GM19397 (cell line): ENCODE measurements around the gene APOL1.
"Not testable (repeated sequence)": the region's sequence is repeated elsewhere in the genome, so short reads cannot be mapped to it uniquely, and the experiment has no call there.

ENCODE experiments used
- ATAC-seq: cut with Tn5 transposase; IDR thresholded peaks from one replicate; pipeline ENCODE4 v1.9.1; 2021; ENCODE audit warnings: mild to moderate bottlenecking, moderate library complexity; ENCODE audit not compliant: unreplicated experiment

The APOL1 gene

DNA sequence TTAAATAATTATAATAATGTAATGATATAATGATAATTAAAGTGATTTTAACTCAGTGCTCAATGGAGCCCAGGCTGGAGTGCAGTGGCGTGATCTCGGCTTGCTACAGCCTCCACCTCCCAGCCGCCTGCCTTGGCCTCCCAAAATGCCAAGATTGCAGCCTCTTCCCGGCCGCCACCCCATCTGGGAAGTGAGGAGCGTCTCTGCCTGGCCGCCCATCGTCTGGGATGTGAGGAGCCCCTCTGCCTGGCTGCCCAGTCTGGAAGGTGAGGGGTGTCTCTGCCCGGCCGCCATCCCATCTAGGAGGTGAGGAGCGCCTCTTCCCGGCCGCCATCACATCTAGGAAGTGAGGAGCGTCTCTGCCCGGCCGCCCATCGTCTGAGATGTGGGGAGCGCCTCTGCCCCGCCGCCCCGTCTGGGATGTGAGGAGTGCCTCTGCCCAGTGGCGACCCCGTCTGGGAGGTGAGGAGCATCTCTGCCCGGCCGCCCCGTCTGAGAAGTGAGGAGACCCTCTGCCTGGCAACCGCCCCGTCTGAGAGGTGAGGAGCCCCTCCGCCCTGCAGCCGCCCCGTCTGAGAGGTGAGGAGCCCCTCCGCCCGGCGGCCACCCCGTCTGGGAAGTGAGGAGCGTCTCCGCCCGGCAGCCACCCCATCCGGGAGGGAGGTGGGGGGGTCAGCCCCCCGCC is 37.6 kb downstream of the APOL1 start:
- ATAC-seq = not testable (repeated sequence)

DNA sequence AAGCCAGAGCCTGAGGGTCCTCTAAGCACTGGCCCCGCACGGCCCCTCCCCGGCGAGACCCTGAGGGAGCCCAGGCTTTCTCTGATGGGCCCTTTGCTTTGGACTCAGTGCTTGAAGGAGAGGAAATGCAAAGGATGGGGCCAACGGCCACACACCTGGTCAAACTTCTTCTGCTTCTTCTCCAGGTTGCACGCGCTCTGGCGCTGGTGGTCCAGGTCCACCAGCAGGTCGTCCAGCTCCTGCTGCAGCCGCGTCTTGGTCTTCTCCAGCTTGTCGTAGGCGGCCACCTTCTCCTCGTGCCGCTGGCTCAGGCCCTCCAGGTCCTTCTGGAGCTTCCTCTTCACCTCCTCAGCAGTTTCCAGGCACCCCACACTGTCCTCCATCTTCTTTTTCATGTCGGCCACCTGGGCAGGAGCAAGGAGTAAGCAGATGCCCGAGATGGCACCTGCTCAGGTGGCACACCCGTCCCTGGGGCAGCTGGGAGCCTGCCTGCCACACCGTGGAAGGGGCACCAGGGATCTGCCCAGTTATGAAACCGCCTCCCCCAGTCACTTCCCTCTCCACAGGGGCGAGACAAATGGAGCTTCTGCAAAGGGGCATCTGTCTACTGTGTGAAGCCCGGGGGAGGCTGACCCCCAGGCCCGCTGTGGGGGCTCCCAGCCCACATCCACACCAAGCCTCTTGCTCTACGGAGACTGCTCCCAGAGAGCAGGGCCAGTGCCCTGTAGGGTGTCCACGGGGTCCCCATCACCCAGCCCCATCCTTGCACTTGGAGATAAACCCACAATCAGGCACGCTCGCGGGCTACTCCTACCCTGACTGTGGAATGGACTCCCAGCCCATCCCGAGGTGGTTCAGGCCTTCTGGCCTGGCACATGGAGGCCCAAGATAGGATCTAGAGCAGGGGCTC is 39.2 kb downstream of the APOL1 start:
- no peak for ATAC-seq

DNA sequence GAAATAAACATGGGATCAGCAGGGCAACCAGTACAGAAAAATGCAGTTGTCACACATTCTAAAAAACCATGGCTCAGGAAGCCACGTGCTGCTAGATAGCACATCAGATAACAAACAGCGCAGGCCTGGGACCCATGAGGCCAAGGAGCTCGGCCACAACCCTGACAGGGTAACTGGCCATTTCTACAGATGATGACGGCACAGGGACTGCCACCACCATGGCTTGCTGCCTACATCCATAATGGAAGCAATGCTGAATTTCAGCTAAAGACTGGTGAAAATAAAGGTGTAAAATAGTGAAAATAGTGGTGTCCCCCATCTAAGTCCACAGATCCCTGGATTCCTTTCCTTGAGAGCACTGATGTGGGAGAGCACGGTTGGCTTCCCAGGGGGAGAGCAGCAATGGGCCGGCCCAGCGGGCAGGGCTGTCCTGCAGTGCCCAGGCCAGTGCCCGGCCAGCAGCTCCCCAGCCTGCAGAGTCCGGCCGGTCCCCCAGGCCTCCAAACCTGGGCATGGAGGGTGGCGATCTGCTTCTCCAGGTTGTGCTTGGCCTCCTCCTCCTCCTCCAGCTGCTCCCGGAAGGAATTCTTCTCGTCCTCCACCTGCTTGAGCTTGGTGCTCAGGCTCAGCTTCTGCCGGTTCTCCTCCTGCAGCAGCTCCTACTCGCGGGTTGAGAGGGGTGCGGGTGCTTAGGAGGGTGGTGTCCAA is 40.0 kb downstream of the APOL1 start:
- ATAC-seq = no peak

DNA sequence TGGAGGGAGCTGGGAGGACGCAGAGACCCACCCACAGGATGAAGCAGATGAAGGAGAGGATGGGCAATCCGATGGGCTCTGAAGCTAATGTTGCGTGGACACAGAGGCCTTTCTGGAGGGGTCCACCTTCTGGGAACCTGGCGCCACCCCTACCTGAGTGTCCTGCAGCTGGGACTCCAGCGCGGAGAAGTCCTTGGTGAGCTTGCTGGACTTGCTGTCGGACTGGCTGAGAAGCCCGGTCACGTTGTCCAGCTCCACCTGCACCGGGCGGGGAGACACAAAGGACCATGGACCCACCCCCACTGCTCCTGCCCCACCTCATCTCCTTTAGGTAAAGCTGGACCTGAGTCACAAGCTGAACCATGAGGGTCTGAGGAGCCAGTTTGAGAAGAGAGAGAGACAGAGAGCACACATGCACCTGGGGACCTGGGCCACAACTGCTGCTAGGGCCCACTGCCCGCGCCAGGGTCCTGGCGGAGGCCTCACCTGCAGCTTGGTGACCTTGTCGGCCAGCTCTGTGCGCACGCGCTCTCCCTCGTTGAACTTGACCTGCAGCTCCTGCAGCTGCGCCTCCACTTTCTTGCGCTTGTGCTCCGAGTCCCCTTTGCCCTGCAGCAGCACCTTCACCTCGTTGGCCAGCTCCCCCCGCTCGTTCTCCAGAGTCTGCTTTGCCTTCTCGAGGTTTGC is 40.8 kb downstream of the APOL1 start:
- no peak for ATAC-seq

DNA sequence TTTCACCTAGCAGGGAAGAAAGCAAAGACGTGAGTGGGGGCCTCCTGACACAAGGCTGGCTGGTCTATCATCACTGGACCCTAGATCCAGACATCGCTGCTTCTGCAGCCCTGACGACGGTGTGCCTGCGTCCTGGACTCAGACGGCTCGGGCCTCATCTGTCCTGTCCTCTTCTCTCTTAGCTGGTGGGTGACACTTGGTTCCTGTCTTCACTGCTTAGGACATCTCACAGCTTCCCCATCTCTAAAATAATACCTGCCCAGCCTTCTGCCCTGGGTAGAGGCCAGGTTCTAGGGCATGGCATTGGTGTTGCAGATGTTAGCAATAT is 41.3 kb downstream of the APOL1 start:
- no peak for ATAC-seq

DNA sequence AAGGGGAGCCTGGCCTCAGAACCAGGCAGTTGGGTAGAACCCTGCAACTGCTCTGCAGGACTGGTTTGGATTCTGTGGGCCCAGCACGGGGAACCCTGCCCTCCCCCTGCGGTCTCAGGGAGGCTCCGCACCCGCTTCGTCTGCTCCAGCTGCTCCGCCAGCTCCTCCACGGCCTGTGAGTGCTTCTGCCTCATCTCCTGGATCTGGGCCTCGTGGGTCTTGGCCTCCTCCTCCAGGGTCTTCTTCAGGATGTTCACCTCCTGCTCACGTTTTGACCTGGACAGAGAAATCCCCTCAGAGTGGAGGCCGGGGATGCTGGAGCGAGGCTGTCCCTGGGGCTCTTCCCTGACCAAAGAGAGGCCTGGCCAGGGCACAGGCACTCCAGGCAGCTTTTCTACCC is 41.9 kb downstream of the APOL1 start:
- no peak for ATAC-seq

DNA sequence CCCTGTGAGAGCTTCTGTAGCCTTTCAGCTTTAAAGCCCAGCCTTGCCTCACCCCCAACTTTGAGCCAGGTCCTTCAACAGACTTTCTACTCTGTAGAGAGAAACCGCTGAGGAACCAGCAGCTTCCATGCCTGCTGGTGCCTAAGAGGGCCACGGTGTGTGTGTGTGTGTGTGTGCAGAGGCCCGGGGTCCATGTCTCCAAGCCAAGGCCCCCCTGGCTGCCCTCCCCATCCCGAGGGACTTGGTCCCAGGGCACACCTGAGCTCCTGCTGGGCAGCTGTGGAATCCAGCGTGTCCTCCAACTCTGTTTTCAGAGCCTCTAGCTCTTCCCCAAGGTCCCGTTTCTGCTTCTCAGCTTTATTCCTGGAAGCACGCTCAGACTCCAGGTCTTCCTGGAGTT is 42.3 kb downstream of the APOL1 start:
- no peak for ATAC-seq

DNA sequence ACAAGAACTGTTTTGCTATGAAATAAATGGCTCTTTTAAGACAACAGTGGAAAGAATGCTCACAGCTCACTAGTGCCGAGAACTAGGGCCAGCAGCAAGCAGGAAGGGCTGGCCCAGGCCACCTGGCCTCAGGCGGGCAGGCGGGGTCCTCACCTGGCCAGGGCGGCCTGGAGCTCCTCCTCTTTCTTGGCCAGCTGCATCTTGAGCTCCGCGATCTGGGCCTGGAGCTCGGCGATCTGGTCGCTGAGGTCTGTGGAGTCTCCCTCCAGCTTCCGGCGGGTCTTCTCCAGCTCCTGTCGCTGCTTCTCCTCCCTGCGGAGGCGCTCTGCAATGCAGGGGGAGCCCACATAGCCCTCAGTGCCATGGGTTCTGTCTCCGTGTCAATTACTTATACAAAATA is 43.8 kb downstream of the APOL1 start:
- ATAC-seq = no peak

DNA sequence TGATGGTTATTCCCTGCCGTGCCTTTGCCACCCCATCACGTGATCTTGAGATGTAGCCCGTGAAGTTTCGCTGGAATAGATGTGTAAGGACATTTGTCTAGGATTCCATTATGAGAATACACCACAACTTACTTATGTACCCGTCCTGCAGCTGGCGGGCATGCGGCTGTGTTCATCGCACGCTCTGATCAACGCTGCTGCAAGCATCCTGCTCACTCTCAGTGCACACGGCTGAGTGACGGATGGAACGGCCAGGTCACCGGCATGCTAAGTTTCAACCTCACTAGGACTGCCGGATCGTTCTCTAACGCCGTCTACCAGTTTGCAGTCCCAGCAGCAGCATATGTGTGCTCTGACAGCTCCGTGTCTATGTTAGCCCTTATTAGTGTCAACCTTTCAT is 44.6 kb downstream of the APOL1 start:
- no peak for ATAC-seq

DNA sequence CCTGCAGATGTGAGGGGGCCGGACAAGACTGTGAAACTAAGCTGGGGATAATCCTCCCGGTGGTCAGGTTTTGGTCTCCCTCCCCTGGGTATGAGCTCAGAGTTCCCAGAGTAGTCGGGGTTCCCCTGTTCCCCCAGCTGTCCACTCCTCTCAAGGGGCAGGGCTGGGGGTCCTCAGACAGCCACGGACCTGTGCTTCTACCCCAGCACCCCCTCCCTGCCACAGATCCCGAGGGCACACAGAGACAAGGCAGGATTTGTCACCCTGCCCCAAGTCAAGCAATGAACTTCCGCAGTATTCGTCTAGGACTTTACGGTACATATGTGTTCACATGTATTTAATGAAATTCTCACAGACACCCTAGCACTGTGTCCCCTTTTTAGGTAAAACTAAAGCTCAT is 45.2 kb downstream of the APOL1 start:
- ATAC-seq = no peak

DNA sequence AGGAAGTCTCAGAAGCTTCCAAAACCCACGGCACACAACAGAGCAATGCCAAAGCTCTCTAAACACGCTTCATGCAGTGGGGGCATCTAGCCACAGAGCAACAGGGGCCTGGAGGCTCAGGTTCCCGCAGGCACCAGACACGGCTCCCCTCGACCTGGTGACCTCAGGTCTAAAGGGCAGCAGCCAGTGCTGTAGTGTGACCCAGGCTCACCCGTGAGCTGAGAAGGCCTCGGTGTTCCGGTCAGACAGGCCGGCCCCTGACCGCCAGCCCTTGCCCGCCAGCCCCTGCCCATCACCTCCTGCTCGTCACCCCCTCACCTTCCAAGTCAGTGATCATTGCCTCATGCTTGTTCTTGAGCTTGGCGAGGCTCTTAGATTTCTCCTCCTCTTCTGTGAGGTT is 45.7 kb downstream of the APOL1 start:
- no peak for ATAC-seq

DNA sequence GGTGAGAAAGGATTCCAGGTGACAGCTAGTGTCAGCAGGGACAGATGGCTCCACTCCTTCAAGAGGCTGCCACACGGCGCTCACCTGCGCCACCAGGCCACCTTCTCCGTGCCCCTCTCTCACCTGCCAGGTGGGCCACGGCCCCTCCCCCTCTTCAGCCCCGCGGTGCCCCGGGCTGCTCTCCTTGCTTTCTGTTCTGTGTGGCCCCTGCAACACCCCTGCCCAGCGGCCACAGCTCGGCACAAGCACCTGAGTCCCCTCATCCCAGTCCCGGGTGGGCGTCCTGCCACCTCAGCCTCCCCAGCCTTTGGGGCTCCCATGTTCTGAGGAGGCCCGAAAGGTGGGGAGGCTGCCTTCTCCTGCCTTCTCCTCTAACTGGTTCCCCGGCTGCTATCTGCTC is 46.4 kb downstream of the APOL1 start:
- ATAC-seq = no peak

DNA sequence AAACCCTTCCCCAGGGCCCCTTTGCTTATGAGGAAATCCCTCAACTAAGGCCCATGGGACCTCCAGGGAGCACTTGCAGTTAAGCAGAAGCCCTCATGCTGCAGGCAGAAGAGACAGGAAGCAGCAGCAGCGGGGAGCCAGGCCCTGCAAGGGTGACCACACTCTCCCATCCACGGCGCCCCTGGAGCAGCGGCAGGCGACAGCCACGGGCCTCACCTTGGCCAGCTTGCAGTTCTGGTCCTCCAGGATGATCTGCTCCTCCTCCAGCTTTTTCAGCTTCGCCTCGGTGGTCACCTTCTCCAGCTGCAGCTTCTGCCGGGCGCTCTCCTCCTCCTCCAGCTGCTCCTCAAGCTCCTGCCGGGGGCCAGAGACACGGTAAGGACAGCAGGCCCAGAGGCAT is 47.0 kb downstream of the APOL1 start:
- no peak for ATAC-seq

DNA sequence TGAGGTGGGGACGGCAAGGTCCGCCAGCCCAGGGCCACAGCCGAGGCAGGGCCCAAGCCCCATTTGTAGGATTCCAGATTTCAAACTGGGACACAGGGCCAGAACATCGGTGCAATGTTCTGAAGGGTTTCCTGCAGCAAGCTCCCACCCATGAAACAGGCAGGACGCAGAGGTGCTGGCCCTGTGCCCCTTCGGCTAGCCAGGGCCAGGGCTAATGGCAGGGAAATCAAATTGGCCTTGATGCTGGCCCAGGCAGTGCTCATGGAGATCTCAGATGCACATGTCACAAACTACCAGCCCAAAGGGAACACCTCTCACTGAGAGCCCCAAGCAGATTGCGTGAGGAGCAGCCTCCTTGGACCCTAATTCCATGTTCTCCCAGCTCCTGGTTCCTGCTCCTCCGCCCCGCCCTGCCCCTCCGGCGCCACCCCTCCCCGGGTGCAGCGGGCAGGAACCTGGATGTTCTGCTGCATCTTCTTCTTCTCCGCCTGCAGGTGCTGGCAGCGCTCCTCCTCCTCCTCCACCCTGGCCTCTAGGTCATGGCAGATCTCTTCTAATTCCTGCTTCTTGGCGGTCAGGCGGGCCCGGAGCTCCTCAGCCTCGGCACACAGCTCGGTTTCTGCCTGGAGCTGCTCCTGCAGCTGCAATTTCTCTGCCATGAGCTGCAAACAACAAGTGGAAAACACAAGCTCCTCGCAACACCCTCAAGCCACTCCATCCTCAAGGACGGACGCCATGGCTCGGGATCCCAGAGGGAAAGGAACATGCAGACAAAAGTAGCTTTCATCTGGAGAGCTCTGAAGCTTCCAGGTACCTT is 47.7 kb downstream of the APOL1 start:
- no peak for ATAC-seq

DNA sequence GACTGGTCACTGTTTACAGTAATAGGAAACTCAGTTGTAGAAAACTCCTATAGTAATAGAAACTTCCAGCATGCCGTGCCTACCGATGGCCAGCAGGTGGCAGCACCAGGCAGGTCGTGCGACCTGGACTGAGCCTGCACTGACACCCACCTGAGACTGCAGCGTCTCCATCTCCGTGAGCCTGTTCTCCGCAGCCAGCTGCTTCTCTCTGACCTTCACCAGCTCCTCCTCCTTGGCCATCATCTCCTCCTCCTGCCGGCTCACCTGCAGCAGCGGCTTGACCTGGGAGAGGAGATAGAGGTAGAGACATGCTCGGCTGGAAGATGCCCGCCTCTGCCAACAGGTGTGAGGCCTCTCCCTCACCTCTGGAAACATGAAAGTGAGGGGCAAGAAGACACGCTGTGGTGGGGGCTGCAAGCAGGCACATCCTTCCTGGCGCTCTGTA is 48.5 kb downstream of the APOL1 start:
- ATAC-seq = no peak

DNA sequence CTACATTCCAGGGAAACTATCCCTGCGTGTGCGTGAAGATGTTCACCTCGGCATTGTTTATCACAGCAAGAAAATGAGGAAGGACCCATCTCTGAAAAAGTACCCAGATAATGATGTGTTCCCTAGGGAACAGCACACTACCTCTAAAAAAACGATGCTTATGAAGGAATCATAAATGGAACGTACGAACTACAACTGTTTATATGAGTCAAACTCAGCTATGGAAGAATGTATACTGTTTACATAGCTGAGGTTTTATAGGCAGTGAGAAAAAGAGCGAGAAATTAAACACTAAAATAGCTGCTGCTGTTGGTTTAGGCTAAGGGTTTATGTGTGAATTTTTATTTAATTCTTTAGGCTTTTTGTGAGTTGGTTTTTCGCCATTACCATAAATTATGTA is 48.9 kb downstream of the APOL1 start:
- ATAC-seq = no peak

DNA sequence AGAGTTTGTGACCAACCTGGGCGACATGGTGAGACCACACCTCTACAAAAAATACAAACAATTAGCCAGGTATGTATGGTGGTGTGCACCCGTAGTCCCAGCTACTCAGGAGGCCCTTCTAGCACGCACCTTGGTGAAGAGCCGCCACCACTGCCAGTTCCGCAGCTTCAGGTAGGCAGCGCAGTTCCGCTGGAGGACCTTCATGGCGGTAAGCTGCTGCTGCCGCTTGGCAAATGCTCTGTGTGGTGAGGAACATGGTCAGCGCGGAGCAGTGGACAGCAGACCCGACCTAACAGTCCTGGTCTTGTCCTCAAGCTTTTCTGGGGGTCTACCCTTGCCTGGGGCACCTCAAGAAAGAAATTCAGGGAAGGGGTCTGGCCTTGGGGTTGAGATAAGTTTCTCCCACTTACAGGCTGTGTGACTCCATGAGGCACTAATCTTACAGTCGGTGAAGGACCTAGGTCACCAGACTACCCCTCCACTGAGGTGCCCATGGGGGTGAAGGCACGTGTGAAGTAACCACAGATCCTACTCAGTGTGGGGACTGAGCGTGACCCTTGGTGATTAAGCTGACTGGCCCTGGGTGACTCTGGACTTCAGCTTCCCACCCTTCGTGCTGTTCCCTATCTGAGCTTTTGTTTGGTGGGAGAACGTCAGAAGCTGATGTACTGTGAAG is 49.6 kb downstream of the APOL1 start:
- ATAC-seq = no peak

DNA sequence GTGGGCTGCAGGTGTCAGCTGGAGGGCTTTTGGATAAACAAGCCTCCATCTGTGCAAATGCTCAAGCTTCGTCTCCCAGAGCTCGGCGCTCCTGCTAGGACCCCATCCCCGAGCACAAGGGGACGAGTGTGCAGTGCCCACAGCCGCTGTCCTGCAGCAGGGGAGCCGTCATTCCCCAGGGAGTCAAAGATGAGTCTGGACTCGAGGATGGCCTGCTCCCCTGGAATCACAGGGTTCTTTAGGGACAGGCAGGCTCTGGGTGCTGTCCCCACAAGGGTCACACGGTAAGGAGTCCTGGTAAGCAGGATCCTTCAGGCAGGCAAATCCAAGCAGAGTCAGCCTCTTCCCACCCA is 50.2 kb downstream of the APOL1 start:
- no peak for ATAC-seq

DNA sequence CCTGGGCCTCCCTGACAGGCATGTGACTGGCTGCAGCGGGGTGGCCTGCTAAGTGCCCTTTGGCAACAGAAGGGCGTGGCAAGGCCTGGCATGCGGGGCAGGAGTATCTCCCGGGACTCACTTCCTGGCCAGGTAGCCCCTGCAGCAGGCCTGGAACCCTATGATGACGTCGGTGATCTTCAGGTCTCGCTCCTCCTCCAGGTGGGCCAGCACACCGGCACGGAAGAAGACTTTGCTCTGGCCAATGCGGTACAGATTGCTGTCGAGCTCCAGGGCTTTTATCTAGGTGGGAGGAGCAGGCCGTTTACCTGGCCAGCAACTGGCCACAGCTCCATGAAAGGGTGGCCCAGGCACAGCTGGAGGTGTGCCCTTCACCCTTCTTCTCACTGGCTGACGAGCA is 50.9 kb downstream of the APOL1 start:
- no peak for ATAC-seq

DNA sequence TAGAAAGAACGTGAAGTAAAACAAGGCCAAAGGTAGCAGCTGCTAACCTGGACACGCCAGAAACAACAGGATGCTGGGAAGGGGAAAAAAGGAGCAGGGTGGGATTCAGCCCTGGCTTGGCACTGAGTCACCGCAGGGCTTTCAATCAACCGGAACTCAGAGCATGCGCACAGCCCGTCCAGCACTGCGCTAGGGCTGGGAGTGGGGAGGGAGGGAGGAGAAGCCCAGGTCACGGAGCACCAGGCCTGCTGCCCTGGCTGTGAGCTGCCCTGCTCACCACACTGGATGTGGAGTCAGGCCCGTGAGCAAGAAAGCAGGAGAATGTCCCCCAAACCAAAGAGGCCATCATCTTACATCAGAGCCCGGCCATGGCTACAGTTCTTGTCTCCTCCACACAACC is 51.5 kb downstream of the APOL1 start:
- no peak for ATAC-seq
